CD4-positive, CD25-positive, alpha-beta regulatory T cell (primary cell): ENCODE data around the gene TAF1C. TPM values are rescaled to one million over a fixed set of nuclear protein-coding genes. Genes with fewer than 3 reads are reported as not detected.

Experiments used
- ATAC-seq, 2 donors: fragments of 150-1000 bp; cut with Tn5 transposase; one replicate each; pipeline ENCODE4 v1.10.0; 2021; ENCODE audit warnings: low read depth in 2 of 2, moderate number of reproducible peaks in 2 of 2, moderate library complexity in 1 of 2
- DNase-seq, 3 donors: peaks; one replicate each; pipeline versions ENCODE4 v3.0.0 to v3.0.0-alpha.2; 2012 to 2022; ENCODE audit warnings: mixed read lengths in 1 of 3
- H3K27ac ChIP-seq: one replicate; pipeline ENCODE4 v1.7.0; 2013; ENCODE audit warnings: mild to moderate bottlenecking, low read length; ENCODE audit not compliant: insufficient read depth, poor library complexity, severe bottlenecking
- H3K27me3 ChIP-seq: one replicate; pipeline ENCODE4 v1.7.0; 2013; ENCODE audit warnings: low read length; ENCODE audit not compliant: control insufficient read depth, insufficient read depth
- H3K36me3 ChIP-seq: one replicate; pipeline ENCODE4 v1.7.0; 2013; ENCODE audit warnings: mild to moderate bottlenecking, low read length, moderate library complexity; ENCODE audit not compliant: control insufficient read depth, insufficient read depth
- H3K4me1 ChIP-seq: 2 replicates; pipeline ENCODE4 v1.7.0; 2013; ENCODE audit warnings: mild to moderate bottlenecking, low read length; ENCODE audit not compliant: insufficient read depth, control insufficient read depth, poor library complexity, severe bottlenecking
- H3K4me3 ChIP-seq: one replicate; pipeline ENCODE4 v1.7.0; 2013; ENCODE audit warnings: low read depth, mild to moderate bottlenecking, low read length, moderate library complexity
- H3K9me3 ChIP-seq, 2 experiments: 1 replicate in 1 of 2; 2 replicates in 1 of 2; pipeline ENCODE4 v1.7.0; 2013; ENCODE audit warnings: low read length in 2 of 2, mild to moderate bottlenecking in 1 of 2, moderate library complexity in 1 of 2; ENCODE audit not compliant: control insufficient read depth in 2 of 2
- H3K27ac Mint-ChIP-seq, 3 donors: one replicate each; pipeline ENCODE4 v1.8.0; 2020 to 2022; ENCODE audit warnings: mild to moderate bottlenecking in 3 of 3, mixed read lengths in 3 of 3, moderate library complexity in 2 of 3
- H3K27me3 Mint-ChIP-seq: one replicate; pipeline ENCODE4 v1.8.0; 2022; ENCODE audit warnings: mild to moderate bottlenecking, mixed read lengths
- H3K36me3 Mint-ChIP-seq: one replicate; pipeline ENCODE4 v1.8.0; 2020; ENCODE audit warnings: mixed read lengths
- H3K4me1 Mint-ChIP-seq, 4 donors: one replicate each; pipeline ENCODE4 v1.8.0; 2020 to 2022; ENCODE audit warnings: mixed read lengths in 4 of 4, mild to moderate bottlenecking in 1 of 4
- H3K4me3 Mint-ChIP-seq, 4 donors: one replicate each; pipeline ENCODE4 v1.8.0; 2020 to 2022; ENCODE audit warnings: mild to moderate bottlenecking in 4 of 4, mixed read lengths in 4 of 4, moderate library complexity in 3 of 4
- H3K9me3 Mint-ChIP-seq, 7 donors: one replicate each; pipeline ENCODE4 v1.8.0; 2020 to 2022; ENCODE audit warnings: mixed read lengths in 7 of 7, mild to moderate bottlenecking in 3 of 7, moderate library complexity in 2 of 7
- polyA plus RNA-seq, 4 donors: library from polyadenylated mRNA; unstranded; fragments of 300-500 nt; fragmentation: Illumina TruSeq; gene quantifications; one replicate each; pipeline ENCODE4 v1.2.3, GENCODE V29; 2021
- total RNA-seq: library from RNA; stranded (reverse); gene quantifications from one replicate; pipeline ENCODE4 v1.2.3, GENCODE V29; 2022

Gene TAF1C
- total and polyA plus RNA-seq, 5 donors from 2014 or later = 6.3 to 90.6 (median 7.3) TPM

GRCh38 chr16:84138824-84139627, 47.8 kb downstream of the TAF1C start:
- Mint-ChIP-seq H3K4me3 (peak overlapping the region in 1 of 4 donors; percentile 7), H3K9me3 (no peaks in the 10 kb centered on the region), H3K27ac (peak overlapping the region in 1 of 3 donors; percentile 10), H3K36me3 (no peaks in the 10 kb centered on the region), H3K4me1 (peaks cover 4 to 41% (median 18%) of the 10 kb centered on the region in 4 donors), H3K27me3 (no peaks in the 10 kb centered on the region)
- no peak for ATAC-seq
- Histone ChIP-seq H3K36me3 (no peaks in the 10 kb centered on the region), H3K27me3 (no peaks in the 10 kb centered on the region), H3K27ac (no peak overlapping the region), H3K9me3 (no peaks in the 10 kb centered on the region), H3K4me3 (no peak overlapping the region), H3K4me1 (peaks cover 3% of the 10 kb centered on the region)
- peak in 1 of 3 donors; percentile 46 for DNase-seq

- Histone ChIP-seq H3K4me1 (no peaks in the 10 kb centered on the region), H3K27me3 (no peaks in the 10 kb centered on the region), H3K36me3 (no peaks in the 10 kb centered on the region), H3K9me3 (no peaks in the 10 kb centered on the region), H3K4me3 (no peak overlapping the region), H3K27ac (no peak overlapping the region)
- Mint-ChIP-seq H3K36me3 (no peaks in the 10 kb centered on the region), H3K4me3 (no peak overlapping the region), H3K27ac (no peak overlapping the region), H3K4me1 (peaks cover 4 to 38% (median 17%) of the 10 kb centered on the region in 4 donors), H3K27me3 (no peaks in the 10 kb centered on the region), H3K9me3 (no peaks in the 10 kb centered on the region)
- ATAC-seq = no peak
- DNase-seq = no peak
Measured at GRCh38 chr16:84138500-84138823, 48.4 kb downstream of the TAF1C start.

GRCh38 chr16:84137769-84138357, 49.0 kb downstream of the TAF1C start:
- ATAC-seq = no peak
- peak overlapping the region in 1 of 3 donors; percentile 56 for H3K27ac Mint-ChIP-seq
- no peaks in the 10 kb centered on the region for H3K36me3 Mint-ChIP-seq
- no peaks in the 10 kb centered on the region for H3K9me3 Mint-ChIP-seq
- DNase-seq = no peak
- Histone ChIP-seq H3K36me3 (no peaks in the 10 kb centered on the region), H3K4me3 (no peak overlapping the region), H3K4me1 (no peaks in the 10 kb centered on the region), H3K9me3 (no peaks in the 10 kb centered on the region), H3K27me3 (no peaks in the 10 kb centered on the region), H3K27ac (no peak overlapping the region)
- H3K4me1 Mint-ChIP-seq = peaks cover 4 to 32% (median 13%) of the 10 kb centered on the region in 4 donors
- no peaks in the 10 kb centered on the region for H3K27me3 Mint-ChIP-seq
- peak overlapping the region in 1 of 4 donors; percentile 4 for H3K4me3 Mint-ChIP-seq

GRCh38 chr16:84137287-84137686, 49.6 kb downstream of the TAF1C start:
- H3K9me3 Mint-ChIP-seq = no peaks in the 10 kb centered on the region
- ATAC-seq (no peak), DNase-seq (no peak)
- no peaks in the 10 kb centered on the region for H3K27me3 Mint-ChIP-seq
- no peaks in the 10 kb centered on the region for H3K9me3 ChIP-seq
- no peaks in the 10 kb centered on the region for H3K36me3 ChIP-seq
- no peaks in the 10 kb centered on the region for H3K4me1 ChIP-seq
- no peak overlapping the region for H3K4me3 ChIP-seq
- no peak overlapping the region for H3K27ac Mint-ChIP-seq
- H3K36me3 Mint-ChIP-seq = no peaks in the 10 kb centered on the region
- peaks cover 4 to 30% (median 13%) of the 10 kb centered on the region in 4 donors for H3K4me1 Mint-ChIP-seq
- H3K27ac ChIP-seq = no peak overlapping the region
- H3K4me3 Mint-ChIP-seq = no peak overlapping the region
- no peaks in the 10 kb centered on the region for H3K27me3 ChIP-seq

GRCh38 chr16:84136331-84137125, 50.3 kb downstream of the TAF1C start:
- H3K27me3 ChIP-seq = no peaks in the 10 kb centered on the region
- ATAC-seq = no peak
- Mint-ChIP-seq H3K4me1 (peaks cover 4 to 25% (median 11%) of the 10 kb centered on the region in 4 donors), H3K27me3 (no peaks in the 10 kb centered on the region), H3K4me3 (no peak overlapping the region), H3K36me3 (no peaks in the 10 kb centered on the region), H3K27ac (no peak overlapping the region), H3K9me3 (no peaks in the 10 kb centered on the region)
- no peaks in the 10 kb centered on the region for H3K9me3 ChIP-seq
- no peaks in the 10 kb centered on the region for H3K36me3 ChIP-seq
- H3K4me3 ChIP-seq = no peak overlapping the region
- H3K4me1 ChIP-seq = no peaks in the 10 kb centered on the region
- no peak for DNase-seq
- no peak overlapping the region for H3K27ac ChIP-seq

- DNase-seq = no peak
- Histone ChIP-seq H3K4me3 (no peak overlapping the region), H3K27me3 (no peaks in the 10 kb centered on the region), H3K36me3 (peaks cover 11% of the 10 kb centered on the region), H3K9me3 (no peaks in the 10 kb centered on the region), H3K4me1 (no peaks in the 10 kb centered on the region), H3K27ac (no peak overlapping the region)
- Mint-ChIP-seq H3K27ac (no peak overlapping the region), H3K9me3 (no peaks in the 10 kb centered on the region), H3K36me3 (peaks cover 19% of the 10 kb centered on the region), H3K4me1 (peaks cover 0 to 11% (median 7%) of the 10 kb centered on the region in 4 donors), H3K27me3 (no peaks in the 10 kb centered on the region), H3K4me3 (no peak overlapping the region)
- no peak for ATAC-seq
Measured at GRCh38 chr16:84132527-84133285, 54.2 kb downstream of the TAF1C start.

- no peaks in the 10 kb centered on the region for H3K4me1 ChIP-seq
- H3K27me3 ChIP-seq = no peaks in the 10 kb centered on the region
- H3K36me3 Mint-ChIP-seq = peaks cover 23% of the 10 kb centered on the region
- H3K9me3 ChIP-seq = no peaks in the 10 kb centered on the region
- H3K27ac ChIP-seq = no peak overlapping the region
- H3K4me1 Mint-ChIP-seq = peaks cover 0 to 11% (median 5%) of the 10 kb centered on the region in 4 donors
- H3K27me3 Mint-ChIP-seq = no peaks in the 10 kb centered on the region
- H3K27ac Mint-ChIP-seq = peak overlapping the region in 1 of 3 donors; percentile 17
- ATAC-seq = no peak
- H3K36me3 ChIP-seq = peaks cover 11% of the 10 kb centered on the region
- H3K4me3 Mint-ChIP-seq = no peak overlapping the region
- H3K9me3 Mint-ChIP-seq = no peaks in the 10 kb centered on the region
- no peak overlapping the region for H3K4me3 ChIP-seq
- no peak for DNase-seq
Measured at GRCh38 chr16:84131117-84131516, 55.7 kb downstream of the TAF1C start.
